Kidney (tissue), 14 donors: ENCODE data around the gene GCSH. TPM values are rescaled to one million over a fixed set of nuclear protein-coding genes. Genes with fewer than 3 reads are reported as not detected.

Experiments
- DNase-seq, 5 donors: peaks; one replicate each; pipeline ENCODE4 v3.0.0-alpha.2; 2013 to 2020
- FAIRE-seq: peaks from 2 replicates; lab custom pipeline; 2012; peaks lifted over from hg19 to GRCh38; lab: Jason Lieb, UNC
- H3K27ac ChIP-seq, 2 donors: one replicate each; pipeline ENCODE4 v1.7.0; 2013; ENCODE audit warnings: low read depth in 2 of 2, low read length in 2 of 2, inconsistent platforms in 1 of 2
- H3K27me3 ChIP-seq: one replicate; pipeline ENCODE4 v1.7.1; 2013; ENCODE audit warnings: low read length, inconsistent platforms; ENCODE audit not compliant: control insufficient read depth, insufficient read depth
- H3K36me3 ChIP-seq, 3 donors: one replicate each; pipeline versions ENCODE4 v1.7.0 to v1.7.1; 2013; ENCODE audit warnings: low read length in 3 of 3, control low read depth in 1 of 3, inconsistent platforms in 1 of 3; ENCODE audit not compliant: insufficient read depth in 3 of 3, control insufficient read depth in 2 of 3
- H3K4me1 ChIP-seq, 3 donors: one replicate each; pipeline versions ENCODE4 v1.7.0 to v1.7.1; 2013; ENCODE audit warnings: low read length in 3 of 3, inconsistent platforms in 1 of 3, low read depth in 1 of 3; ENCODE audit not compliant: control insufficient read depth in 2 of 3, insufficient read depth in 2 of 3
- H3K4me3 ChIP-seq, 3 donors: one replicate each; pipeline versions ENCODE4 v1.7.0 to v1.8.1; 2013; ENCODE audit warnings: low read length in 3 of 3, control low read depth in 1 of 3, inconsistent platforms in 1 of 3
- H3K9ac ChIP-seq, 3 donors: one replicate each; pipeline versions ENCODE4 v1.7.0 to v1.7.1; 2013; ENCODE audit warnings: low read length in 3 of 3, control low read depth in 1 of 3, inconsistent platforms in 1 of 3
- H3K9me3 ChIP-seq, 3 donors: one replicate each; pipeline versions ENCODE4 v1.7.0 to v1.7.1; 2013; ENCODE audit warnings: low read length in 3 of 3, control low read depth in 1 of 3, inconsistent platforms in 1 of 3; ENCODE audit not compliant: control insufficient read depth in 2 of 3, insufficient read depth in 1 of 3
- intact Hi-C: fragments of 100-400 bp; cut with DNase I; formaldehyde crosslinking; loops from one replicate; pipeline ENCODE4 v1.11.1; 2022
- polyA plus RNA-seq: library from polyadenylated mRNA; stranded (reverse); fragments of 350-450 nt; fragmentation: Illumina TruSeq; extraction: RNeasy Lipid Tissue Mini Kit (QIAGEN cat#74804); gene quantifications from one replicate; pipeline ENCODE4 v1.2.3, GENCODE V29; 2014; ENCODE audit warnings: low read depth, low replicate concordance; ENCODE audit not compliant: insufficient read depth
- total RNA-seq: library from RNA; stranded (reverse); fragmentation: NEBNext Ultra II Directional; extraction: Animal tissue kit (Norgen Biotek cat#: 25700); gene quantifications from one replicate; pipeline ENCODE4 v1.2.1, GENCODE V29; 2021
- TF ChIP-seq, protein P1 (sequence below): IDR thresholded peaks from 3 replicates; pipeline ENCODE4 v1.5.1; 2012; ENCODE audit warnings: mild to moderate bottlenecking, moderate library complexity, borderline replicate concordance; ENCODE audit not compliant: insufficient read depth; ENCODE audit errors: extremely low read depth
- donor health status: control.
- donor health status: control.
- donor health status: control.
- donor health status: control.
- donor health status: control.
- donor health status: DM: yes; HTN: yes; CAD: no.
- donor health status: Normal renal cell carcinoma (clear cell type).

Gene GCSH
- total and polyA plus RNA-seq, 2 donors from 2014 or later: 37.9 to 129 TPM

DNA sequence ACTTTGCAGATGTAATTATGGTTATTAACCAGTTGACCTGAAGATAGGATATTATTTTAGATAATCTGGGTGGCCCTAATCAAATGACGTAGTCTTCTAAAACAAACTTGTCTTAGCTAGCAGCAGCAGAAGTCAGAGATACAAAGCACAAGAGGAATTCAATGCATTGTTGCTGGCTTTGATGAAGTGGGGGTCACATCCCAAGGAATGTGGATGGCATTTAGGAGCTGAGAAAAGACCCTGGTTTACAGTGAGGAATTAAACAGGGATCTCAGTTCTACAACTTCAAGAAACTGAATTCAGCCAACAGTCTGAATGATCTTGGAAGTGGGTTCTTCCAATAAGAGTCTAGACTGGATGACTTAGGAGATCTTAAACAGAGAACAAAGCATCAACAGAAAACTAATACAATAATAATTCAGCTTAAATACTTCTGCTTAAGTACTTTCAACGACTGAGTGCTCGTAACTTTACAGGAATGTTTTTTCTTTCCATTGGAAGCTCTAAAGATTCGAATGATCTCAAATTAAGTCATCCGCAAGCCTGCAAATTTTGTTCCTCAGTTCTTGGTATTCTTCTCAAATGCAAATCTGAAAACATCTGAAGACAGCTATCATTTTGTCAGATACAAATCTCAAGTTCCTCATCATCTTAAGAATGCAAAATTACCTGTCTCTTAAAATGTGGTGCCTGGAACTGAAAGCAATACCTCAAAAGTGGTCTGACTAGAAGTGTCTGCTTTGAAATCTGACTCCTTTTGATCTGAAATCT is 22.4 kb downstream of the GCSH start:
- Histone ChIP-seq H3K4me3 (no peak overlapping the region), H3K36me3 (no peaks in the 10 kb centered on the region), H3K9me3 (no peaks in the 10 kb centered on the region), H3K27ac (no peak overlapping the region), H3K9ac (no peak overlapping the region), H3K27me3 (no peaks in the 10 kb centered on the region), H3K4me1 (peaks cover 0 to 3% (median 0%) of the 10 kb centered on the region in 3 donors)
- intact Hi-C loops: no loop called here
- TF ChIP-seq, protein P1, sequence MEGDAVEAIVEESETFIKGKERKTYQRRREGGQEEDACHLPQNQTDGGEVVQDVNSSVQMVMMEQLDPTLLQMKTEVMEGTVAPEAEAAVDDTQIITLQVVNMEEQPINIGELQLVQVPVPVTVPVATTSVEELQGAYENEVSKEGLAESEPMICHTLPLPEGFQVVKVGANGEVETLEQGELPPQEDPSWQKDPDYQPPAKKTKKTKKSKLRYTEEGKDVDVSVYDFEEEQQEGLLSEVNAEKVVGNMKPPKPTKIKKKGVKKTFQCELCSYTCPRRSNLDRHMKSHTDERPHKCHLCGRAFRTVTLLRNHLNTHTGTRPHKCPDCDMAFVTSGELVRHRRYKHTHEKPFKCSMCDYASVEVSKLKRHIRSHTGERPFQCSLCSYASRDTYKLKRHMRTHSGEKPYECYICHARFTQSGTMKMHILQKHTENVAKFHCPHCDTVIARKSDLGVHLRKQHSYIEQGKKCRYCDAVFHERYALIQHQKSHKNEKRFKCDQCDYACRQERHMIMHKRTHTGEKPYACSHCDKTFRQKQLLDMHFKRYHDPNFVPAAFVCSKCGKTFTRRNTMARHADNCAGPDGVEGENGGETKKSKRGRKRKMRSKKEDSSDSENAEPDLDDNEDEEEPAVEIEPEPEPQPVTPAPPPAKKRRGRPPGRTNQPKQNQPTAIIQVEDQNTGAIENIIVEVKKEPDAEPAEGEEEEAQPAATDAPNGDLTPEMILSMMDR: no peak
- DNase-seq: no peak
- FAIRE-seq: no peak

DNA sequence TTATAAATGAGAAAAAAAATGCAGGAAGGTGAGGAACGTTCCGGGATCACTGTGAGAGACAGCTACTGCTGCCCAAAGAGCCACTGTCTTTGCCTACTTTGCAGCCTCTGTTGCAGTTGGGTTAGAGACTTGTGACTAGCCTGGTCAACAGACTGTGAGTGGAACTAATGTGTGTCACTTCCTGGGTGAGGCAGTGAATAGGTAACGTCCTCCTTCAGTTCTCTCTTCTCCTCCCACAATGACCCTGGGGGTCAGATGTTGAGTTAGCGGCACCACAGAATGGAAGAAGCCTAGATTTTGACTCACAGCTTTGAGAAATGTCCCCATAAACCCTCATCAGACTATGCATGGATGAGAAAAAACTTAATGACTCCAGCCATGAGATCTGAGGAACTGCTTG is 24.4 kb downstream of the GCSH start:
- H3K4me3 ChIP-seq: no peak overlapping the region
- no peak overlapping the region for H3K9ac ChIP-seq
- no peak overlapping the region for H3K27ac ChIP-seq
- TF ChIP-seq, protein P1: no peak
- H3K36me3 ChIP-seq: no peaks in the 10 kb centered on the region
- no peak for FAIRE-seq
- H3K9me3 ChIP-seq: no peaks in the 10 kb centered on the region
- DNase-seq: no peak
- H3K27me3 ChIP-seq: no peaks in the 10 kb centered on the region
- H3K4me1 ChIP-seq: peaks cover 0 to 3% (median 0%) of the 10 kb centered on the region in 3 donors
- intact Hi-C loops: no loop called here

DNA sequence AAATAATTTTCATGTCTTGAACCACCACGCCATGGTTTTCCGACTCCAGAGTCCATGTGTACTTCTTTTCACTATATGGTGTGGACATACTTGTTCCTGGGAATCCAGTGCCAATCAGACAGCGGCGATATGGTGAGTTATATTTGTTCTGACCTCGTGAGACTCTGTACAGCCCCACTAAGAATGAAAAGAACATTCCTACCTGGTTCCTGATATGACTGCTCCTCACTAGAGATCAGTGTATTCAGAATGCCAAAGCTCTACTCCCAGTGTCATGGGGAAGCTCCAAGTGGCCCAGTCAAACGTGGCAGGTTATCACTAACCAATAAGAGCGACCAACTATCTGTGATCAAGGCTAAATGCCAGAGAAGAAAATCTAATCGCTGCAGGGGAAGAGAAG is 25.2 kb downstream of the GCSH start:
- Histone ChIP-seq H3K4me1 (no peaks in the 10 kb centered on the region), H3K9me3 (no peaks in the 10 kb centered on the region), H3K27ac (no peak overlapping the region), H3K9ac (no peak overlapping the region), H3K4me3 (no peak overlapping the region), H3K36me3 (no peaks in the 10 kb centered on the region), H3K27me3 (no peaks in the 10 kb centered on the region)
- FAIRE-seq (no peak), DNase-seq (no peak)
- TF ChIP-seq, protein P1: no peak
- intact Hi-C loops: no loop called here
